RWPE2 (cell line): ENCODE results near the gene KATNAL1.

ENCODE experiments used
- ATAC-seq: fragments of 200-7000 bp; cut with Tn5 transposase; 3 replicates; pipeline ENCODE4 v1.9.1; 2021; ENCODE audit warnings: low read depth
- DNase-seq: peaks from one replicate; pipeline ENCODE4 v3.0.0-alpha.2; 2020; ENCODE audit warnings: low spot score
- H3K27ac ChIP-seq: fragments of 450-650 bp; 2 replicates; pipeline ENCODE4 v1.5.1; 2017; ENCODE audit warnings: mild to moderate bottlenecking; ENCODE audit not compliant: poor library complexity, severe bottlenecking
- H3K27me3 ChIP-seq: fragments of 250-450 bp; sonication (Bioruptor Pico); 2 replicates; pipeline ENCODE4 v1.5.1; 2021; ENCODE audit warnings: mild to moderate bottlenecking, moderate library complexity; ENCODE audit not compliant: insufficient read depth, poor library complexity, severe bottlenecking
- H3K36me3 ChIP-seq: fragments of 250-450 bp; sonication (Bioruptor Pico); 2 replicates; pipeline ENCODE4 v1.5.1; 2020; ENCODE audit warnings: low read depth, mild to moderate bottlenecking, moderate library complexity
- H3K4me1 ChIP-seq: fragments of 250-450 bp; sonication (Bioruptor Pico); 2 replicates; pipeline ENCODE4 v1.5.1; 2021; ENCODE audit warnings: mild to moderate bottlenecking, moderate library complexity; ENCODE audit not compliant: insufficient read depth, poor library complexity, severe bottlenecking
- H3K4me3 ChIP-seq: fragments of 250-450 bp; sonication (Bioruptor Pico); 2 replicates; pipeline ENCODE4 v1.5.1; 2021; ENCODE audit warnings: mild to moderate bottlenecking, moderate library complexity; ENCODE audit not compliant: severe bottlenecking
- H3K9me3 ChIP-seq: fragments of 250-450 bp; sonication (Bioruptor Pico); 2 replicates; pipeline ENCODE4 v1.5.1; 2021; ENCODE audit warnings: mild to moderate bottlenecking, moderate library complexity; ENCODE audit not compliant: severe bottlenecking
- CTCF ChIP-seq: fragments of 450-650 bp; IDR thresholded peaks from one replicate; pipeline ENCODE4 v1.5.1; 2017; ENCODE audit warnings: mild to moderate bottlenecking, moderate library complexity; ENCODE audit not compliant: poor library complexity, severe bottlenecking

Gene KATNAL1

GRCh38 chr13:30332456-30333143 lies 25.2 kb upstream of the KATNAL1 start:
- Histone ChIP-seq H3K4me1 (no peaks in the 10 kb centered on the region), H3K4me3 (no peak overlapping the region), H3K36me3 (no peaks in the 10 kb centered on the region), H3K9me3 (no peaks in the 10 kb centered on the region), H3K27me3 (no peaks in the 10 kb centered on the region), H3K27ac (no peak overlapping the region)
- TF ChIP-seq CTCF: no peak
- no peak for DNase-seq
- no peak for ATAC-seq

- H3K4me3 ChIP-seq: no peak overlapping the region
These were observed 24.0 kb upstream of the KATNAL1 start for GRCh38 chr13:30331331-30331771.

GRCh38 chr13:30329009-30329585 lies 21.7 kb upstream of the KATNAL1 start:
- ATAC-seq: no peak

More at GRCh38 chr13:30331331-30331771, 24.0 kb upstream of the KATNAL1 start:
- Histone ChIP-seq H3K4me1 (no peaks in the 10 kb centered on the region), H3K36me3 (no peaks in the 10 kb centered on the region), H3K9me3 (no peaks in the 10 kb centered on the region), H3K27me3 (no peaks in the 10 kb centered on the region), H3K27ac (no peak overlapping the region)
- DNase-seq: no peak
- no peak for TF ChIP-seq CTCF
- no peak for ATAC-seq

GRCh38 chr13:30325668-30326067 lies 18.3 kb upstream of the KATNAL1 start:
- no peak for DNase-seq
- no peak for ATAC-seq
- H3K27ac ChIP-seq: no peak overlapping the region

More at GRCh38 chr13:30329009-30329585, 21.7 kb upstream of the KATNAL1 start:
- Histone ChIP-seq H3K9me3 (no peaks in the 10 kb centered on the region), H3K27me3 (no peaks in the 10 kb centered on the region), H3K4me1 (no peaks in the 10 kb centered on the region), H3K36me3 (no peaks in the 10 kb centered on the region), H3K27ac (no peak overlapping the region), H3K4me3 (no peak overlapping the region)
- no peak for DNase-seq
- TF ChIP-seq CTCF: no peak

More at GRCh38 chr13:30325668-30326067, 18.3 kb upstream of the KATNAL1 start:
- Histone ChIP-seq H3K27me3 (no peaks in the 10 kb centered on the region), H3K9me3 (no peaks in the 10 kb centered on the region), H3K4me1 (no peaks in the 10 kb centered on the region), H3K36me3 (no peaks in the 10 kb centered on the region), H3K4me3 (no peak overlapping the region)
- TF ChIP-seq CTCF: no peak
